ENCODE results near the gene TPP2.

- no peak for TF ChIP-seq POLR2AphosphoS5 (IDR thresholded peaks at IDR 0.05; ENCODE audit: low read depth, low read length)
- no peak for TF ChIP-seq POLR2A (IDR thresholded peaks at IDR 0.05; ENCODE audit: low read depth, low read length)
- no peak for TF ChIP-seq TAF1 (IDR thresholded peaks at IDR 0.05; ENCODE audit: borderline replicate concordance, low read depth, low read length)
Observed at GRCh38 chr13:102693776-102694175, 97.0 kb downstream of the TPP2 start.

Data from GM12892 (cell line).